DND-41 (cell line): ENCODE results near the gene COL4A1.

Source experiments
- CTCF ChIP-seq: IDR thresholded peaks from 2 replicates; pipeline ENCODE4 v1.5.1; 2012; ENCODE audit warnings: borderline replicate concordance, low read length, moderate library complexity, mild to moderate bottlenecking; ENCODE audit not compliant: poor library complexity, severe bottlenecking; ENCODE audit errors: extremely low read depth
- EZH2 ChIP-seq: IDR thresholded peaks from 3 replicates; pipeline ENCODE4 v1.6.1; 2012; ENCODE audit warnings: borderline replicate concordance, low read depth, mild to moderate bottlenecking, moderate library complexity, low read length, inconsistent platforms; ENCODE audit not compliant: severe bottlenecking

GRCh38 chr13:110150384-110151101, 156.4 kb downstream of the COL4A1 start:
- no peak for TF ChIP-seq CTCF
- TF ChIP-seq EZH2: no peak
